Upper lobe of left lung (tissue), 6 donors: ENCODE measurements around the gene NF2. TPM values are rescaled to one million over a fixed set of nuclear protein-coding genes. Genes with fewer than 3 reads are reported as not detected.

Experiments
- ATAC-seq, 2 donors: fragments of 200-7000 bp; cut with Tn5 transposase; one replicate each; pipeline ENCODE4 v1.9.1; 2022; ENCODE audit warnings: mild to moderate bottlenecking in 2 of 2, moderate library complexity in 2 of 2; ENCODE audit not compliant: low FRiP score in 2 of 2
- DNase-seq, 2 donors: peaks; one replicate each; pipeline ENCODE4 v3.0.0-alpha.2; 2019 to 2020
- H3K27ac ChIP-seq, 4 donors: fragments of 200-600 bp; sonication (generic); one replicate each; pipeline ENCODE4 v1.5.1; 2016 to 2019
- H3K27me3 ChIP-seq, 4 donors: fragments of 200-600 bp; sonication (generic); one replicate each; pipeline ENCODE4 v1.5.1; 2017 to 2019
- H3K36me3 ChIP-seq, 4 donors: fragments of 200-600 bp; sonication (generic); one replicate each; pipeline ENCODE4 v1.5.1; 2016 to 2019
- H3K4me1 ChIP-seq, 4 donors: fragments of 200-600 bp; sonication (generic); one replicate each; pipeline ENCODE4 v1.5.1; 2018 to 2019
- H3K4me3 ChIP-seq, 4 donors: fragments of 200-600 bp; sonication (generic); one replicate each; pipeline ENCODE4 v1.5.1; 2017 to 2019; ENCODE audit warnings: mild to moderate bottlenecking in 2 of 4, moderate library complexity in 1 of 4
- H3K9me3 ChIP-seq, 4 donors: fragments of 200-600 bp; sonication (generic); one replicate each; pipeline ENCODE4 v1.5.1; 2018 to 2019
- EP300 ChIP-seq, 4 donors: sonication (generic); formaldehyde crosslinking; IDR thresholded peaks; one replicate each; pipeline ENCODE4 v1.5.1; 2017; ENCODE audit warnings: antibody characterized with exemption in 4 of 4, control low read depth in 2 of 4
- POLR2A ChIP-seq, 4 donors: fragments of 450-650 bp; IDR thresholded peaks; one replicate each; pipeline ENCODE4 v1.5.1; 2016 to 2017; ENCODE audit warnings: antibody characterized with exemption in 4 of 4, mild to moderate bottlenecking in 2 of 4
- POLR2AphosphoS5 ChIP-seq, 2 donors: sonication (generic); formaldehyde crosslinking; IDR thresholded peaks; one replicate each; pipeline ENCODE4 v1.5.1; 2017; ENCODE audit warnings: antibody characterized with exemption in 2 of 2
- WGBS, 2 donors: methylation state at CpG; one replicate each; pipeline ENCODE4 v1.1.5; 2017 to 2018; 5-methylcytosine and 5-hydroxymethylcytosine counted together
- total RNA-seq, 6 donors: library from RNA; depleted of rRNA in 4 of 6; stranded (reverse); fragments of >200 nt in 4 of 6; gene quantifications; one replicate each; pipeline versions ENCODE4 v1.1.0 to v1.2.1, GENCODE V29; 2016 to 2021
- TF ChIP-seq, protein P1 (sequence below), 6 experiments: fragments of 450-650 bp in 4 of 6; fragments of 200-600 bp in 2 of 6; sonication (generic) in 2 of 6; IDR thresholded peaks; one replicate each; pipeline ENCODE4 v1.5.1; 2016 to 2019; ENCODE audit warnings: antibody characterized with exemption in 6 of 6
- donor health status: DM: no; HTN: no; CAD: no; lungs with moderate emphysema.
- donor health status: DM: no; HTN: yes; CAD: no; lungs with severe emphysema.

The NF2 gene
- total RNA-seq, 6 donors from 2014 or later, result 31.2 to 43.8 (median 41.3) TPM

DNA sequence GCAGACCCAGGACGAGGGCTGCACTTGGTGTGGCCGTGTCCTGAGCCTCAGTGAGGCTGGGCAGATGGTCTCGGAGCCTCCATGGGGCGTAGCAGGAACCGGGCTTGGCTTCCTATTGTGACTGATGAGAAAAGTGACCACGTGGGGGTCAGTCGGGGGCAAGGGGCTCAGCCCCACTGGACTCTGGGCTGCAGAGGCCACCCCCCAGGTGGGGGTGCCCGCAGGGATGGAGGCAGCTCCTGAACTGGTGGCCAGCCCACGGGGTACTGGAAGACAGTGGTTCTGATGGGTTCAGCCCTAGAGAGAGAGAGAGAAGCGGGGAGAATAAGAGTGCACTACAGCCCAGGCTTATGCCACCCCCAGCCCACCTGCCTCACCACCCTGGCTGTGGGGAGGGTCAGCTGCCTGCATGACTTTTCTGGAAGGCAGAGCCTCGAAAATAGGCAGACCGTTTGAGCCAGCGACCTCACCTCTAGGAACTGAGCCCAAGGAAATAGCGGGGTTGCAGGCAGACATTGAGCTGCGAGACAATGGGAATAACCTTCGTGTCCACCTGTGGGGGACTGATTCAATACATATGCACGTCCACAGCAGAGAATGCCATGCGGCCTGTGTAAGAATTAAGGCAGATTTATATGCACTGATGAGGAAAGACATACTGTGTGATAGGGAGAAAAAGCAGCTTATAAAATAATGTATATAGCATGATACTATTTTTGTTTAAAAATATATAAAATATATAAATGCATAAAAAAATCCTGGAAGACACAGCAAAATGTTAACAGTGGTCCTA lies 127.8 kb downstream of the NF2 start:
- H3K9me3 ChIP-seq, result no peaks in the 10 kb centered on the region
- no peak overlapping the region for H3K4me3 ChIP-seq
- WGBS, 2 donors, result 86% methylated on average over 18 of the region's 18 CpGs
- ATAC-seq (no peak), DNase-seq (no peak)
- TF ChIP-seq EP300 (IDR thresholded peaks at IDR 0.05) (no peak), POLR2AphosphoS5 (IDR thresholded peaks at IDR 0.05) (no peak), POLR2A (IDR thresholded peaks at IDR 0.05) (no peak)
- TF ChIP-seq, protein P1, sequence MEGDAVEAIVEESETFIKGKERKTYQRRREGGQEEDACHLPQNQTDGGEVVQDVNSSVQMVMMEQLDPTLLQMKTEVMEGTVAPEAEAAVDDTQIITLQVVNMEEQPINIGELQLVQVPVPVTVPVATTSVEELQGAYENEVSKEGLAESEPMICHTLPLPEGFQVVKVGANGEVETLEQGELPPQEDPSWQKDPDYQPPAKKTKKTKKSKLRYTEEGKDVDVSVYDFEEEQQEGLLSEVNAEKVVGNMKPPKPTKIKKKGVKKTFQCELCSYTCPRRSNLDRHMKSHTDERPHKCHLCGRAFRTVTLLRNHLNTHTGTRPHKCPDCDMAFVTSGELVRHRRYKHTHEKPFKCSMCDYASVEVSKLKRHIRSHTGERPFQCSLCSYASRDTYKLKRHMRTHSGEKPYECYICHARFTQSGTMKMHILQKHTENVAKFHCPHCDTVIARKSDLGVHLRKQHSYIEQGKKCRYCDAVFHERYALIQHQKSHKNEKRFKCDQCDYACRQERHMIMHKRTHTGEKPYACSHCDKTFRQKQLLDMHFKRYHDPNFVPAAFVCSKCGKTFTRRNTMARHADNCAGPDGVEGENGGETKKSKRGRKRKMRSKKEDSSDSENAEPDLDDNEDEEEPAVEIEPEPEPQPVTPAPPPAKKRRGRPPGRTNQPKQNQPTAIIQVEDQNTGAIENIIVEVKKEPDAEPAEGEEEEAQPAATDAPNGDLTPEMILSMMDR (IDR thresholded peaks at IDR 0.05), result no peak
- H3K4me1 ChIP-seq, result no peaks in the 10 kb centered on the region
- no peaks in the 10 kb centered on the region for H3K27me3 ChIP-seq
- peaks cover 0 to 36% (median 18%) of the 10 kb centered on the region in 4 donors for H3K36me3 ChIP-seq
- H3K27ac ChIP-seq, result no peak overlapping the region

DNA sequence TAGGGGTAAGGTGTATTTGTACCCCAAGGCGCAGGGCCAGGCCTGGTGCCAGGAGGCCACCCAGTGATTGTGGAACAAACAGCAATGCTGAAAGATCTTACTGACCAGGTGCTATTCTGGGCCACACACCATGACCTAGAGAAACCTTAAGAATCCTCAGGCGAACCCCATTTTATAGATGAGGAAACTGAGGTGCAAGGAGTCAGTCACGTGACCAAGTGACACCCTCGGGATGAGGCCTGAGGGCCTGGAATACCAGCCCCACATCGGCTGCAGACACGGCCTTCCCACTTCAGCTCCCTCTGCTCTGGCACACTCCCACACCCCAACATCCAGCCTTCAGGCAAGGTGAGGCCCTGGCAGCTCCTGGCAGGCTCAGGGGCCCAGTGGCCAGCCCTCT lies 129.4 kb downstream of the NF2 start:
- no peaks in the 10 kb centered on the region for H3K27me3 ChIP-seq
- H3K4me1 ChIP-seq, result no peaks in the 10 kb centered on the region
- no peak for TF ChIP-seq POLR2AphosphoS5 (IDR thresholded peaks at IDR 0.05)
- TF ChIP-seq, protein P1 (IDR thresholded peaks at IDR 0.05), result no peak
- no peak for TF ChIP-seq EP300 (IDR thresholded peaks at IDR 0.05)
- TF ChIP-seq POLR2A (IDR thresholded peaks at IDR 0.05), result no peak
- ATAC-seq (no peak), DNase-seq (no peak)
- peaks cover 0 to 43% (median 21%) of the 10 kb centered on the region in 4 donors for H3K36me3 ChIP-seq
- H3K4me3 ChIP-seq, result no peak overlapping the region
- H3K27ac ChIP-seq, result no peak overlapping the region
- no peaks in the 10 kb centered on the region for H3K9me3 ChIP-seq
- WGBS, 2 donors, result 89 to 92% methylated on average over 4 to 6 of the region's 6 CpGs

DNA sequence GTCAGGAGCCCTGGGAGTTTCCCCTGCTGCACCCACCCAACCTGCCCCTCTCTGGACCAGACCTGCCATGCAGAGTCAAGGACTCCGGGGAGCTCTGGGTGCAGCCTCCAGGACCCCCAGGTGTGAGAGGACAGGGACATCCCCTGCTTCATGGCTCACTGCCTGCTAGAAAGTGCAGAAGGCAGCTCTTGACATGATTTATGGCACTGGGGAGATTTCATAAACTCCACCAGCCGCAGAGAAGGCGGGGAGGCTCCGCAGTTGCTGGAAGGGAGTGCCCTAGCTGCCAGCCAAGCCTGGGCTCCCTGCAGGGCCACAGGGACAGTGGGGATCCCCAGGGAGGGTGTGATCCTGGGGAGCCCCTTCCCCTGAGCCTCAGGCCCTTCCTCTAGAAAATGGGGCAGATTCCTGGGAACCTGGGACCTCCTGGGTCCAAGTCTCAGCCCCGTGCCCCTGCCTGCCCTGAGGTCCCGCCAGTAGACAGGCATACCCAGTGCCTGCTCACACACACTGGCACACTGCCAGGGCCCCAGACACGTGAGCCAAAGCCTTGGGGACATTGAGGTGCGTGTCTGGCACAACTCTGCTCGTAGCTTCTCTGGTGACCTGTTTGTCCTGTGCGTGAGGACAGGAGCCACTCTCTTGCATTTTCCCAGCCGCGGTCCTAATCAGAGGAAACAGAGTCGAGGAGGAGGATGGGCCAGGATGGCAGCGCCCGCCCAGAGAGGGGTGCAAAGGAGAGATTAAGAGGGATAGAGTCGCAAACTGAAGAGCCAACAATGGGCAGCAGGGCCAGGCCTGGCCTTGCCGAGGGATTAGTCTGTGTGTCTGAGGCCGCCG lies 130.1 kb downstream of the NF2 start:
- ATAC-seq (no peak), DNase-seq (no peak)
- H3K4me3 ChIP-seq, result no peak overlapping the region
- no peaks in the 10 kb centered on the region for H3K27me3 ChIP-seq
- WGBS, 2 donors, result 67 to 78% methylated on average over 14 to 19 of the region's 19 CpGs
- H3K36me3 ChIP-seq, result peaks cover 0 to 50% (median 25%) of the 10 kb centered on the region in 4 donors
- H3K4me1 ChIP-seq, result no peaks in the 10 kb centered on the region
- H3K27ac ChIP-seq, result no peak overlapping the region
- no peaks in the 10 kb centered on the region for H3K9me3 ChIP-seq
- TF ChIP-seq, protein P1 (IDR thresholded peaks at IDR 0.05), result no peak
- TF ChIP-seq POLR2AphosphoS5 (IDR thresholded peaks at IDR 0.05) (no peak), POLR2A (IDR thresholded peaks at IDR 0.05) (no peak), EP300 (IDR thresholded peaks at IDR 0.05) (no peak)

DNA sequence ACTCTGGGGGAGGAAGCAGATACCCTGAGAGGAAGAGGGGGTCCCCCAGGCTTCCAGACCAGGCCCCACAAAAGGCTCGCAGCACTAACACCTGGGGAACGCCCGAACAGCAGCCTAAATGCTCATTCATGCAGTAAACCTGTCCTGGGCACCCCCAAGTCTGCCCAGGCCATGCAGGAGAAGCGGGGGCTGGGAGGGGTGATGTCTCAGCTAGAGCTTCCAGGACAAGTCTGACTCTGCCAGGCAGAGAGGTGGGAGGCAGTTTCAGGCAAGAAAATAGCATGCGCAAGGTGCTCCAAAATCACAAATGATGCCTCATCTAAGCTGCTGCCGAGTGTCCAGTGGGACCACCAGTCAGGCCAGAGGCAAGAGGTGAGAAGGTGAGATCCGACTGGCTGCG lies 131.0 kb downstream of the NF2 start:
- H3K9me3 ChIP-seq, result no peaks in the 10 kb centered on the region
- no peak for ATAC-seq
- H3K27me3 ChIP-seq, result no peaks in the 10 kb centered on the region
- WGBS, 2 donors, result 96 to 100% methylated on average over 2 to 8 of the region's 8 CpGs
- no peak overlapping the region for H3K27ac ChIP-seq
- no peak for DNase-seq
- TF ChIP-seq, protein P1 (IDR thresholded peaks at IDR 0.05), result no peak
- no peak for TF ChIP-seq POLR2AphosphoS5 (IDR thresholded peaks at IDR 0.05)
- no peak for TF ChIP-seq EP300 (IDR thresholded peaks at IDR 0.05)
- no peak for TF ChIP-seq POLR2A (IDR thresholded peaks at IDR 0.05)
- no peak overlapping the region for H3K4me3 ChIP-seq
- no peaks in the 10 kb centered on the region for H3K4me1 ChIP-seq
- H3K36me3 ChIP-seq, result peaks cover 0 to 57% (median 29%) of the 10 kb centered on the region in 4 donors
